ENCODE results near the gene BRWD1. TPM values are rescaled to one million over a fixed set of nuclear protein-coding genes. Genes with fewer than 3 reads are reported as not detected.

The BRWD1 gene
- total RNA-seq, 4 donors from 2014 or later: 64.8 to 99.9 (median 86.9) TPM

GRCh38 chr21:39339231-39339630, 25.8 kb upstream of the BRWD1 start:
- no peak for DNase-seq
- Histone ChIP-seq H3K4me3 (no peak overlapping the region), H3K27ac (no peak overlapping the region), H3K9me3 (no peaks in the 10 kb centered on the region), H3K4me1 (no peaks in the 10 kb centered on the region), H3K27me3 (no peaks in the 10 kb centered on the region), H3K36me3 (peaks cover 0 to 26% (median 0%) of the 10 kb centered on the region in 3 donors)
- TF ChIP-seq CTCF (IDR thresholded peaks at IDR 0.05) (no peak), POLR2A (IDR thresholded peaks at IDR 0.05) (no peak)

- H3K27me3 ChIP-seq: no peaks in the 10 kb centered on the region
- no peak overlapping the region for H3K4me3 ChIP-seq
- no peak overlapping the region for H3K27ac ChIP-seq
- no peak for DNase-seq
- no peaks in the 10 kb centered on the region for H3K4me1 ChIP-seq
- no peaks in the 10 kb centered on the region for H3K9me3 ChIP-seq
- no peak for TF ChIP-seq POLR2A (IDR thresholded peaks at IDR 0.05)
- H3K36me3 ChIP-seq: peaks cover 0 to 9% (median 0%) of the 10 kb centered on the region in 3 donors
Observed at GRCh38 chr21:39336457-39337008, 23.1 kb upstream of the BRWD1 start.

GRCh38 chr21:39334611-39335010, 21.2 kb upstream of the BRWD1 start:
- H3K4me3 ChIP-seq: no peak overlapping the region
- H3K27me3 ChIP-seq: no peaks in the 10 kb centered on the region
- no peaks in the 10 kb centered on the region for H3K9me3 ChIP-seq
- no peak overlapping the region for H3K27ac ChIP-seq
- TF ChIP-seq POLR2A (IDR thresholded peaks at IDR 0.05) (no peak), CTCF (IDR thresholded peaks at IDR 0.05) (no peak)
- DNase-seq: no peak
- H3K4me1 ChIP-seq: no peaks in the 10 kb centered on the region
- no peaks in the 10 kb centered on the region for H3K36me3 ChIP-seq

- no peaks in the 10 kb centered on the region for H3K36me3 ChIP-seq
- H3K4me1 ChIP-seq: no peaks in the 10 kb centered on the region
- TF ChIP-seq CTCF (IDR thresholded peaks at IDR 0.05): no peak
- no peak for TF ChIP-seq POLR2A (IDR thresholded peaks at IDR 0.05)
- H3K9me3 ChIP-seq: no peaks in the 10 kb centered on the region
- no peak for DNase-seq
- H3K27me3 ChIP-seq: no peaks in the 10 kb centered on the region
- H3K27ac ChIP-seq: no peak overlapping the region
- H3K4me3 ChIP-seq: no peak overlapping the region
Observed at GRCh38 chr21:39332175-39332574, 18.7 kb upstream of the BRWD1 start.

- Histone ChIP-seq H3K27me3 (no peaks in the 10 kb centered on the region), H3K9me3 (no peaks in the 10 kb centered on the region), H3K36me3 (no peaks in the 10 kb centered on the region), H3K4me1 (no peaks in the 10 kb centered on the region), H3K27ac (no peak overlapping the region), H3K4me3 (no peak overlapping the region)
- DNase-seq: no peak
- TF ChIP-seq CTCF (IDR thresholded peaks at IDR 0.05) (no peak), POLR2A (IDR thresholded peaks at IDR 0.05) (no peak)
Observed at GRCh38 chr21:39330001-39330400, 16.6 kb upstream of the BRWD1 start.

GRCh38 chr21:39327727-39328126, 14.3 kb upstream of the BRWD1 start:
- H3K36me3 ChIP-seq: no peaks in the 10 kb centered on the region
- H3K27ac ChIP-seq: no peak overlapping the region
- DNase-seq: no peak
- H3K9me3 ChIP-seq: no peaks in the 10 kb centered on the region
- H3K4me1 ChIP-seq: no peaks in the 10 kb centered on the region
- H3K27me3 ChIP-seq: no peaks in the 10 kb centered on the region
- H3K4me3 ChIP-seq: no peak overlapping the region
- TF ChIP-seq CTCF (IDR thresholded peaks at IDR 0.05): no peak
- TF ChIP-seq POLR2A (IDR thresholded peaks at IDR 0.05): no peak
